ENCODE data around the gene OR2V2. TPM values are rescaled to one million over a fixed set of nuclear protein-coding genes. Genes with fewer than 3 reads are reported as not detected.
"Not testable (repeated sequence)": the region's sequence is repeated elsewhere in the genome, so short reads cannot be mapped to it uniquely, and the experiment has no call there.

Gene OR2V2
- total RNA-seq, 4 donors from 2014 or later = not detected

GRCh38 chr5:181170237-181170825 lies 22.9 kb downstream of the OR2V2 start:
- TF ChIP-seq CTCF (IDR thresholded peaks at IDR 0.05) = no peak
- DNase-seq (ENCODE audit: low spot score) (no peak), ATAC-seq (ENCODE audit: low FRiP score) (no peak)

DNA sequence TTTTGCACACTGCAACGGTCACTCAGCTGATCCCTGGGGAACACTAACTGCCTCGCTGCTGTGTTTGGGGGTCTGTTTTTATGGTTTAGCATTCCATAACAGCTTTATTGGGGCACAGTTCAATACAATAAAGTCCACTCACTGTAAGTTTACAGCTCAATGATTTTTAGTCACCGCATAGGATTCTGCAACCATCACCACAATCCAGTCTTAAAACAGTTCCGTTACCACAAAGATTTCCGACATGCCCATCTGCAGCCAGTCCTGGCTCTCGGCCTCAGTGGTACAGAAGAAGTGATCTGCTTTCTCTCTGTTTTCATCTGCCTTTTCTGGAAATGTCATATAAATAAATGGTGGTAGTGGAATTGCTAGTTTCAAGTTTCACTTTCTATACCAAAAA lies 23.6 kb downstream of the OR2V2 start:
- DNase-seq (ENCODE audit: low spot score) (no peak), ATAC-seq (ENCODE audit: low FRiP score) (no peak)
- no peak for TF ChIP-seq CTCF (IDR thresholded peaks at IDR 0.05)

- no peak for TF ChIP-seq CTCF (IDR thresholded peaks at IDR 0.05)
- no peak for DNase-seq (ENCODE audit: low spot score)
- no peak for ATAC-seq (ENCODE audit: low FRiP score)
Observed at GRCh38 chr5:181171782-181172181, 24.4 kb downstream of the OR2V2 start.

DNA sequence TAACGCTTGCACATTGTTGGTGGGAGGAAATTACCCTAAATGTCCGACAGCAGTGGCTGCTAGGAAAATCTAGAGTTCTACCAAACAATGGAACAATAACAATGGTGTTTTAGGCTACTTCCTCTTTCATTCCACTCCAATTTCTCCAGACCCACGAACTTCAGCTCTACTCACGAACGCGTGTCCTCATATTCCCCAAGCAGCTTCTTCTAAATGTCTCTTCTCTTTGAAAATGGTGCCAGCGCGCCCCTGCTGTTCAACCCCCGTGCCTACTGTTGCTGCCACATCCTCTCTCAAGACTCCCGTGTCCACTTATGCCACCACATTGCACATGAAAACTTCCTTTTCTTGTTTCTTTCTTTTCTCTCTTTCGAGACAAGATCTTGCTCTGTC lies 25.6 kb downstream of the OR2V2 start:
- DNase-seq (ENCODE audit: low spot score) (no peak), ATAC-seq (ENCODE audit: low FRiP score) (no peak)
- TF ChIP-seq CTCF (IDR thresholded peaks at IDR 0.05) = no peak

- DNase-seq (ENCODE audit: low spot score) = no peak
- no peak for TF ChIP-seq CTCF (IDR thresholded peaks at IDR 0.05)
- ATAC-seq (ENCODE audit: low FRiP score) = peak; percentile 31
Observed at GRCh38 chr5:181173420-181174342, 26.3 kb downstream of the OR2V2 start.

DNA sequence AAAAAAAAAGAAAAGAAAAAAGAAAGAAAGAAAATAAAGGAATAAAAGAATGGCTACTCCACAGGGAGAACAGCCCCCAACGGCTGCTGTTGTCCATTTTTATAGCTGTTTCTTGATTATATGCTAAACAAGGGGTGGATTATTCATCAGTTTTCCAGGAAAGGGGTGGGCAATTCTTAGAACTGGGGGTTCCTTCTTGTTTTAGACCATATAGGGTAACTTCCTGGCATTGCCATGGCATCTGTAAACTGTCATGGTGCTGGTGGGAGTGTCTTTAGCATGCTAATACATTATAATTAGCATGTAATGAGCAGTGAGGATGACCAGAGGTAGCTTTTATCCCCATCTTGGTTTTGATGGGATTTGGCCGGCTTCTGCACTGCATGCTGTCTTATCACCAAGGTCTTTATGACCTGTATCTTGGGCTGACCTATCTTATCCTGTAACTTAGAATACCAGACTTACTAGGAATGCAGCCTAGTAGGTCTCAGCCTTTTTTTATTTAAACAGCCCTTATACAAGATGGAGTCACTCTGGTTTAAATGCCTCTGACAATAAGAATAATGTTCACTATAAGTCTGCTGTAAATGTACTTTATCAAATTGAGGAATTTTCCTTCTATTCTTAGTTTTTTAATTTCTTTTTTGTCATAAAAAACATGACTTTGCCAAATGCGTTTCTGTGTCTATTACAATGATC lies 29.0 kb downstream of the OR2V2 start:
- no peak for TF ChIP-seq CTCF (IDR thresholded peaks at IDR 0.05)
- ATAC-seq (ENCODE audit: low FRiP score) (no peak), DNase-seq (ENCODE audit: low spot score) (no peak)

- DNase-seq (ENCODE audit: low spot score); ATAC-seq (ENCODE audit: low FRiP score): not testable (repeated sequence)
Observed at GRCh38 chr5:181177559-181177958, 30.2 kb downstream of the OR2V2 start.
